C4-2B (cell line): ENCODE measurements around the gene THSD7B.

Source experiments
- H3K27ac ChIP-seq: fragments of 450-650 bp; 2 replicates; pipeline ENCODE4 v1.5.1; 2017
- ZFX ChIP-seq: fragments of 450-650 bp; IDR thresholded peaks from 2 replicates; pipeline ENCODE4 v1.6.1; 2017
- TF ChIP-seq, protein P1 (sequence below): fragments of 450-650 bp; conservative IDR thresholded peaks from 2 replicates; pipeline ENCODE4 v1.5.1; 2017; ENCODE audit warnings: mild to moderate bottlenecking

The THSD7B gene

DNA sequence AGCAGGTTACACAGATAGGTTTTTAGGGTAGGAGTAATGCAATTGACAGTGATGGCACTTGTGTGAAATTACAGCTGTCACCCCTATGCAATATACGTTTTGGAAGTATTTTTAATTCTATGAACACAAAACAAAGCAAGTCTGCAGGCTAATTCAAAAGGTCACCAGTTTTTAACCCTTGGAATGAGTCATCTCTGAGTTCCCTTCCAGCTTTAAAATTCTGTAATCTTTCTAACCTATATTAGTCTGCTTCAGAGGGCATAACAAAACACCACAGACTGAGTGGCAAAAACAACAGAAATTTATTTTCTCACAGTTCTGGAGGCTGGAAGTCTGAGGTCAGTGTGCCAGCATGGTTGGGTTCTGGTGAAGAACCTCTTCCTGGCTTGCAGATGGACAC lies 602.0 kb downstream of the THSD7B start:
- TF ChIP-seq, protein P1, sequence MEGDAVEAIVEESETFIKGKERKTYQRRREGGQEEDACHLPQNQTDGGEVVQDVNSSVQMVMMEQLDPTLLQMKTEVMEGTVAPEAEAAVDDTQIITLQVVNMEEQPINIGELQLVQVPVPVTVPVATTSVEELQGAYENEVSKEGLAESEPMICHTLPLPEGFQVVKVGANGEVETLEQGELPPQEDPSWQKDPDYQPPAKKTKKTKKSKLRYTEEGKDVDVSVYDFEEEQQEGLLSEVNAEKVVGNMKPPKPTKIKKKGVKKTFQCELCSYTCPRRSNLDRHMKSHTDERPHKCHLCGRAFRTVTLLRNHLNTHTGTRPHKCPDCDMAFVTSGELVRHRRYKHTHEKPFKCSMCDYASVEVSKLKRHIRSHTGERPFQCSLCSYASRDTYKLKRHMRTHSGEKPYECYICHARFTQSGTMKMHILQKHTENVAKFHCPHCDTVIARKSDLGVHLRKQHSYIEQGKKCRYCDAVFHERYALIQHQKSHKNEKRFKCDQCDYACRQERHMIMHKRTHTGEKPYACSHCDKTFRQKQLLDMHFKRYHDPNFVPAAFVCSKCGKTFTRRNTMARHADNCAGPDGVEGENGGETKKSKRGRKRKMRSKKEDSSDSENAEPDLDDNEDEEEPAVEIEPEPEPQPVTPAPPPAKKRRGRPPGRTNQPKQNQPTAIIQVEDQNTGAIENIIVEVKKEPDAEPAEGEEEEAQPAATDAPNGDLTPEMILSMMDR = no peak
- no peak for TF ChIP-seq ZFX
- H3K27ac ChIP-seq = no peak overlapping the region

DNA sequence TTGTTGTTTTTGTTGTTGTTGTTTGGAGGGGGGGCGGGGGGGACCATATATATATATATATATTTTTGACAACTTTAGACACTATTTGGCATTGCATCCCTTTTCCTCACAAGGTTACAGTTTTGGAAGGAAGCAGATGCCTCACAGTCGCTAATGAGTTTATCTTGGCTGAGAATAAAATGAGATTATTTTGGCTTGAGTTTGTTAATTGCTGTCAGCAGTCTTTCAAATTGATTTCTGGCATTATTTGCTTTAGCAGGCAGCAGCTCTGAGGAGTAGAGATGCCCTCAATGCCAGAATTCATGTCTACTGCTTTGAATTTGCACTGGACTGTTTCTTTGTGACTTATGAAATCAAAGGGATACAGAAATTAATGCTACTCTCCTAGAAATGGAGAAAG lies 603.8 kb downstream of the THSD7B start:
- TF ChIP-seq, protein P1 = no peak
- TF ChIP-seq ZFX = no peak
- no peak overlapping the region for H3K27ac ChIP-seq

DNA sequence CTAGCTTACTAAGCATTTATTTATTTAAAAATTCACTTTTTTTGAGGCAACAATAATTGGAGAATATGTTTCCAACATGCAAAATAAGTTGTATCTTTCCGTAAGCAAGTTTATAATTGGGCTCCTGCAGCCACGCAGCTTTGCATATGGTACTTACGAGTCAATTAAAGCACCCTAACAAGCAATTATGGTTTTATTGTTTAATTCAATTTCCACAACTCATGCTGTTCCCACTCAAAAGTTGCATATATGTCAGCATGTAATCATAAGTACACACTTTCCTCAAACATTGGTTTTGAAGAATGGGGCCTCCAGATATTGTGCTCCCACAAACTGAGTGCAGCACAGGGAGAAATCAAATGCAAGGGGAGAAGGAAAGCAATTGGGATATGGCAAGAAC lies 613.8 kb downstream of the THSD7B start:
- TF ChIP-seq, protein P1 = no peak
- TF ChIP-seq ZFX = no peak

DNA sequence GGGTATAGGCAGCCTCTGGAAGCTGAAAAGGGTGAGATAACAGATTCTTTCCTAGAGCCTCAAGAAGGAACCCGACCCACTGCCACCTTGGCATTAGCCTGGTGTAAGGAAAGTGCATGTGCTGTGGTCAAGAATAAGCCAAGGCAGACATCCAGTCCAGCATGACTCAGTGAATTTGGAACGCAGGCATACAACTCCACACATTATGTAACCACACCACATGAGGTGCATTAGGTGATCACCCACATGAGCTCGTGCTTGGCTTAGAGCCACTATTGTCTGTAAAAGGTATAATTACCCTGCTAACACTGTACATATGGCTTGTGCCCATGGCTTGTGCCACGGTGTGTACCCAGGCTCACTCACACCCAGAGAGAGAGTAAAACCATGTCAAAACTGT lies 615.3 kb downstream of the THSD7B start:
- TF ChIP-seq, protein P1 = no peak
- no peak for TF ChIP-seq ZFX
- H3K27ac ChIP-seq = no peak overlapping the region

More for the DNA sequence above, 613.8 kb downstream of the THSD7B start:
- H3K27ac ChIP-seq = no peak overlapping the region

DNA sequence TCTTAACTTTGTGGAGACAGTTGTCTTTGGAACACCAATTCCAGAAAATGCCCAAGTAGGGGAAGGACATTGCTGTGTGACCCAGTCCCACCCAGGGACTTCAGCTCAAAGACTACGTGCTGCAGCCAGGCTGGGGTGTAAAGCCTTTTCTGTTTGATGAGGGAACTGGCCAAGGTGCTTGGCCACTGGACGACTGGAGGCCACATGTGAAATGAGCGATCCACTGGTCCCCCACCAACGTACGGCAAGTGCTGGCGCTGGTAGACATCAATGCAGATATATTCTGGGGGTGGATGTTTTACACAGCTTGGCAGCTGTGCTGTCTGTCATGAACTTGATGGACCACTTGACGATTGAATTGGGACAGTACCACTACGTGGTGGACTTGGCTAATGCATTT lies 616.4 kb downstream of the THSD7B start:
- TF ChIP-seq, protein P1 = no peak
- TF ChIP-seq ZFX = no peak
- H3K27ac ChIP-seq = no peak overlapping the region

DNA sequence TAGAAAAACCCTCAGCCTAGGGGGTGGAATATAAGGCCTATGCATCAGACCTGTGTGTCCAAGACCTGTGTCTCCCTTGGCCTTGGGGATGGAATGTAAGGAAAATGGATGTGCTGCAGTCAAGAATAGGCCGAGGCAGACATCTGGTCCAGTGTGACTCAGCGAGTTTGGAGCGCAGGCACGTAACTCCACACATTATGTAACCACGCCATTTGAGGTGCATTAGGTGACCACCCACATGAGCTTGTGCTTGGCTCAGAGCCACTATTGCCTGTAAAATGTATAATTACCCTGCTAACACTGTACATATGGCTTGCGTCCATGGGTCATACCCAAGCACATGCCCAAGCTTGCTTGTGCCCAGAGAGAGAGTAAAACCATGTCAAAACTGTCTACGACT lies 618.0 kb downstream of the THSD7B start:
- H3K27ac ChIP-seq = no peak overlapping the region
- TF ChIP-seq, protein P1 = no peak
- no peak for TF ChIP-seq ZFX

DNA sequence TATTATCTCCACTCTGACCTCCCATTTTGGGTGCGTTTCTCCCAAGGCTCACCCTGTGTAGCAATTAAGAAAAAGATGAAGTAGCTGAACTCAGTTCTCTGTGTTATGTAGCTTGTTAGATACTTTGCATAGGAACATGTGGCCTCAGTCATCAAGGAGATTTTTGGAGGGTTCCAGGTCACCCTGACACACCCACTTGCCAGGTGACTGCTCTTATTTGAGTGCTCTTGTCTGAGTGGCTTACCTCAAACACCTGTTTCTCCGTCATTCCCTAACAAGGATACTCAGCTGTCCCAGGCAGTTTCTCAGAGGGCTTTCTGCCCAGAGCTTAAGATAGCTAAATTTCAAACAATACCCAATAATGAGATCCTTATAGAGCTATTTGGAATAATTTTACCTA lies 621.7 kb downstream of the THSD7B start:
- TF ChIP-seq, protein P1 = no peak
- TF ChIP-seq ZFX = no peak
- H3K27ac ChIP-seq = no peak overlapping the region
